Stimulated activated CD4-positive, alpha-beta T cell treated with anti-CD3 and anti-CD28 coated beads, Interleukin-2, amount 100 ng/mL, for 24 hours (primary cell): ENCODE measurements around the gene TAS2R43.
"Not testable (repeated sequence)": the region's sequence is repeated elsewhere in the genome, so short reads cannot be mapped to it uniquely, and the experiment has no call there.

Experiments used
- DNase-seq, 2 donors: peaks; one replicate each; pipeline ENCODE4 v3.0.0-alpha.2; 2020

TAS2R43 gene

DNA sequence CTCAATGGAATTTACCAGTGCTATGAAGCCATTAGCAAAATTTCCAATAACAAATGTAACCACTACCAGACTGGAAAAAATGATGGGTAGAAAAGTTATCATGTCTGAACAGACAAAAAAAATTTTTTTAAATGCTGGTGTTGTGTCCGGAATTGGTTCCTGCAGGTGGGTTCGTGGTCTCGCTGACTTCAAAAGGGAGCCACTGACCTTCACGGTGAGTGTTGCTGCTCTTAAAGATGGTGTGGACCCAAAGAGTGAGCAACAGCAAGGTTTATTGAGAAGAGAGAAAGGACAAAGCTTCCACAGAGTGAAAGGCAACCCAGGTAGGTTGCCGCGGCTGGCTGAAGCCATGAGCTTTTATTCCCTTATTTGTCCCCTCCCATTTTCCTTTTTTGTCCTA is at the start of gene TAS2R43:
TAS2R43 (minus strand) TSS at position 186 of the 400 bp plus-strand sequence; CDS start at position 102, 84 bp downstream.
- DNase-seq = no peak

DNA sequence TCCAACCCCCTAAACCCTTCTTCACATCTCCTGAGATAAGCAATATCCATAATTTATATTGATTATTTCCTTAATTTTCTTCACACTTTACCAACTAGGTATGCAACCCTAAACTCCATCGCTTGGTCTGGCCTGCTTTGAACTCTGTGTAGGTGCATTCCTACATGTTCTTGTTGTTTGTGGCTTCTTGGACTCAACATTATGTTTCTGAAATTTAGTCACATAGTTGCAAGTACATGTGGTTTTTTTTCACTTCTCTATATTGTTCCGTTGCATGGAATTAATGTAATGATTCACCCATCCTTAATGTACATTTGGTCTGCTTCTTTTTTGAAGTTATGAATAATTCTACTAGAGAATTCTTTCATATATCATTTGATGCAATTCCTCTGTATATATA is 44.0 kb upstream of the TAS2R43 start:
- no peak for DNase-seq

DNA sequence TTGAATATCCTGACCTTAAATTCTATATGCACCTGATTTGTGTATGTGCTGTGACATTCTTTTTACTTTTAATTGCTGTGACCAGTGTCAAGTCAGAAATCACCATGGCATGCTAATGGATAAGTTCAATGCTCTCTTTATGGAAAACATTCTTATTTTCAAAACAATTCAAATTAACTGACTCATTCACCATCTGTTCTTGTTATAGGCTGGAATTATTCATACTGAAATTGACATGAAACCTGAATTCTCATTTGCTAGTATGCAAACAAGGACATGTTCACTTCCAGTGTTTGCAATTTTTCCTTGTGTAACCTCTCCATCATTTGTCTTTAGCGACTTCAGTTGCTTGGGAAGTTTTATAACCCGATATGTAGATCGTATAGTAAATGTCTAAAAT is 42.2 kb upstream of the TAS2R43 start, which contains the start of gene TAS2R30:
TAS2R30 (minus strand) TSS at position 340 of the 400 bp plus-strand sequence. CDS start 400 bp downstream, outside the sequence.
- DNase-seq = no peak

GRCh38 chr12:11133816-11134215 is 41.7 kb upstream of the TAS2R43 start:
- no peak for DNase-seq

DNA sequence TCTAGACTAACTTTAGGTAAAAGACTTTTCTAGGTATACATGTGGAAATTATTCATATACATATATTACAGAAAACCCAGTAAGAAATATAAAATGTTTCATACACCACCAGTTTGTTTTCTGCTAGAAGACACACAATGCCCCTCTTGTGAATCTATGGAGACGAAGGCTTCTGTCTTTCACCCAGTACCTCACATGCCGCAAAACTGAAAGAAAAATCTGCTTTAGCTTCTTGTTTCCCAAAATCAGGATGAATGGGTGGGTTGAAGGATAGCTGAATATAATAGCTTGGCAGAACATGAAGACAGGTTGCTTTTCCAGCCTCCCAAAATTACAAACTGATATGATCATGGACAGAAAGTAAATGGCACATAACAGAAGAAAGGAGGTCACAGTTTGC is 41.0 kb upstream of the TAS2R43 start:
- DNase-seq = no peak

GRCh38 chr12:11130999-11131398 is 38.9 kb upstream of the TAS2R43 start:
- DNase-seq = no peak

DNA sequence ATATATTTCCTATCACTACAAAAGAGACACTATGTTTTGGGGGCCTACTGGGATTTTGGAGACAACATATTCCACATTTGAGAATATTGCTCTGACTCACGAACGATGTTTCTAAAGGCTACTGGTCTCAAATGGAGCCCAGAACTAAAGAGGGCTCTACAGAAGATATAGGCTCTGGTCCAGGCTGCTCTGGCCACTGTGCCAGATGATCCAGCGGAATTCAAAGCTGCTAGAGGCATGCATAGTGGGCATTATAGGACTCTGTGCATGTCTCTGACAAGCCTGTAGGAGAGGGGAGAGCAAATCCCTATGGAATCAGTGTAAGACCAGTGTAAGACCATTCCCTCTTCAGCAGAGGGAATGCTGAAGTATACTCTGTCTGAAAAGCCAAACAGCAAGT is 38.3 kb upstream of the TAS2R43 start:
- no peak for DNase-seq

DNA sequence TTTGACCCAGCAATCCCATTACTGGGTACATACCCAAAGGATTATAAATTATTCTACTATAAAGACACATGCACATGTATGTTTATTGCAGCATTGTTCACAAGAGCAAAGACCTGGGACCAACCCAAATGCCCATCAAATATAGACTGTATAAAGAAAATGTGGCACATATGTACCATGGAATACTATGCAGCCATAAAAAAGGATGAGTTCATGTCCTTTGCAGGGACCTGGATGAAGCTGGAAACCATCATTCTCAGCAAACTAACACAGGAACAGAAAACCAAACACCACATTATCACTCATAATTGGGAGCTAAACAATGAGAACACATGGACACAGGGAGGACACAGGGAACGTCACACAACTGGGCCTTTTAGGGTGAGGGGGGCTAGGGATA is 22.0 kb upstream of the TAS2R43 start:
- DNase-seq = not testable (repeated sequence)

- DNase-seq = not testable (repeated sequence)
Observed at GRCh38 chr12:11111213-11111612, 19.1 kb upstream of the TAS2R43 start.

DNA sequence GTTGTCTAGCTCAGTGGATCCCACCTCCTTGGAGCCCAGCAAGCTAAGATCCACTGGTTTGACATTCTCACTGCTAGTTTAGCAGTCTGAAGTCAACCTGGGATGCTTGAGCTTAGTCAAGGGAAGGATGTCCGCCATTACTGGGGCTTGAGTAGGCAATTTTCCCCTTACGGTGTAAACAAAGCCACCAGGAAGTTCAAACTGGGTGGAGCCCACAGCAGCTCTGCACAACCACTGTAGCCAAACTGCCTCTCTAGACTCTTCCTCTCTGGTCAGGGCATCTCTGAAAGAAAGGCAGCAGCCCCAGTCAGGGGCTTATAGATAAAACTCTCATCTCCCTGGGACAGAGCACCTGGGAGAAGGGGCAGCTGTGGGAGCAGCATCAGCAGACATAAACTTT is 16.7 kb upstream of the TAS2R43 start:
- DNase-seq = no peak

- no peak for DNase-seq
Observed at GRCh38 chr12:11107719-11108118, 15.6 kb upstream of the TAS2R43 start.

- DNase-seq = no peak
Observed at GRCh38 chr12:11106288-11106687, 14.2 kb upstream of the TAS2R43 start.

DNA sequence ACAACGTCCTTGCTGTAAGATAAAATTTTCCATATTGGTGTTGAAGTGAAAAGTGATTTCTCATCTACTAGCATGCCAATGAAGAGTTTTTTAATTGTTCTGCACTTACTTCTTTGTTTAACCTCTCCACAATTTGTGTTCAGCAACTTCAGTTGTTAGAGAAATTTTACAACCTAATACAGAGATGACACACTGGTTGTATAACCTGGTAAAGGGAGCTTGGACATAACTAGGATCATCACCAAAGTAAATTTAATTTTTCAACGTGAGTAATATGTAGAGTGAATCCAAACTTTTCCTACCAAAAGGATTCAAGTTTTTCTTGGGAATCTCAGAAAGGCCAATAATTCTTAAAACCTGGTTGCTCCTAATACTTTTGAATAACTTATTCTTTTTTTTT is 13.4 kb upstream of the TAS2R43 start:
- DNase-seq = no peak

- not testable (repeated sequence) for DNase-seq
Observed at GRCh38 chr12:11094910-11095309, 2.8 kb upstream of the TAS2R43 start.

- no peak for DNase-seq
Observed at GRCh38 chr12:11089246-11089645, 2.9 kb downstream of the TAS2R43 start.

DNA sequence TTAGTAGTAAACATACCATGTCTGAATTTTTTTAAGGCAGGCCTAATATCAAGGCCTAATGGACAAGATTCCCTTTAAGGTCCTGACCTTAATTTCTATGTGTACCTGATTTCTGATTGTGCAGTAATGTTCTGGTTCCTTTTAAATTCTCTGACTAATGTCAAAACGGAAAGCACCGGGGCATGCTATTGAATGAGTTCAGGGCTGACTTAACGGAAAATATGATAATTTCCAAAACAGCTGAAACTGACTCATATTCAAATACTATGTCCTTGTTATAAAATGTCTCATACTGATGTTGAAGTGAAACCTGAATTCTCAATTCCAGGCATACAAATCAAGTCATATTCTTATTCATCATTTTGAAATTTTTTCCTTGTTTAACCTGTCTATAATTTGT is 6.7 kb downstream of the TAS2R43 start:
- DNase-seq = peak in 1 of 2 donors; percentile 33

- no peak for DNase-seq
Observed at GRCh38 chr12:11081987-11082386, 10.1 kb downstream of the TAS2R43 start.

DNA sequence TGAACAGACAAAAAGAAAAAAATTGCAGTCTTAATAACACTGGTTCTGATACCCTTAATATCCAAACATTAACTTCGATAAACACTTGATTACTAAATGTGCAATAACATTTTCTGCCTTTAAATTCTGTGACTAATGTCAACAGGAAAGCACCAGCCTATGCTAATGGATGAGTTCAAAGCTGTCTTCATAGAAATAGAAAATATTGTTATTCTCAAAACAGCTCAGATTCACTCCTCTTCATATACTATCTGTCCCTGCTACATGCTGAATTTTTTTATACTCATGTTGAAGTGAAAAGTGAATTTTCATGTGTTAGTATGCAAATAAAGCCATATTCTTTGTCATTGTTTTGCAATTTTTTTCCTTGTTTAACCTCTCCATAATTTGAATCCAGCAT is 13.9 kb downstream of the TAS2R43 start:
- no peak for DNase-seq

- DNase-seq = no peak
Observed at GRCh38 chr12:11075642-11076041, 16.5 kb downstream of the TAS2R43 start.

- DNase-seq = no peak
Observed at GRCh38 chr12:11071414-11071813, 20.7 kb downstream of the TAS2R43 start.

DNA sequence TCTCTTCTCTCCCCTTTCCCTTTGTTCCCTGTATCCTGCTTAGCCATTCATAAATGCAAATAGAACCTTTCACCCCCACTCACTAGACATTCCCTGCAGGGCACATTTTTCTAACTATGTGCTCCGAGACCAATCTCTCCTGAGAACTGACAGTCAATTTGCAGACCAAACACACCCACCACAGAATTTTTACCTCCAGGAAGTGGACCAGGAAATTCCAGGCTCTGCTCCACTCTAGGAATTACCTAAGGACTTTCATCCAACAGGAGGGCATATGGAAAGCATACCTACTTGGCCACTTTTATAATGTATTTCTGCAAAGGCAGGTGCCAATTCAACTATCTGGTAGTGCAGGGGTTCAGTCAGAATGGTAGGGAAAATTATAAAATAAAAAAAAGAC is 21.1 kb downstream of the TAS2R43 start:
- DNase-seq = no peak

DNA sequence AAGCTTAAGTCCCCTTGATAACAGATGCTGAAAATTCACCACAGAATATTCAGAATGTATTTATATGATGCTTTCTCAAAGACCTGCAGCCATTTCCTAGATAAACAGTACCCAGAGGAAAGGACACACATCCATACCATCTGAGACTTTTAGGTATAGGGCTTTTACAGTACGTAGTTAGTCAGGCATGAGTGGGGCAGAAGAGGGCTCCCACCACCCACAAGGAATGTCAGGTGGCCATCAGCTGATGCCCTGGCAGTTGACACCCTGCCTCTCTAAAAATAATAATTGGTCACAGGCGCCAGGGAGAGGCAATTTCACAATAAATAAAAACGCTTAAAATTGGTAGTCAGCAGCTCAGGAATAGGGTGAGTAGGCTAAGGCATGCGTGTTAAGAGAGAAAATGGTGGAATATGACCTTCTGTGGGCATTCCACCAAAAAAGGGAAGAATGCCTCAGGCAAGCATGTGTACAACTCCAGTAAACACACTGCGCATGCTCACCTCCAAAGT is 22.2 kb downstream of the TAS2R43 start:
- DNase-seq = no peak

- no peak for DNase-seq
Observed at GRCh38 chr12:11067514-11067913, 24.6 kb downstream of the TAS2R43 start.

DNA sequence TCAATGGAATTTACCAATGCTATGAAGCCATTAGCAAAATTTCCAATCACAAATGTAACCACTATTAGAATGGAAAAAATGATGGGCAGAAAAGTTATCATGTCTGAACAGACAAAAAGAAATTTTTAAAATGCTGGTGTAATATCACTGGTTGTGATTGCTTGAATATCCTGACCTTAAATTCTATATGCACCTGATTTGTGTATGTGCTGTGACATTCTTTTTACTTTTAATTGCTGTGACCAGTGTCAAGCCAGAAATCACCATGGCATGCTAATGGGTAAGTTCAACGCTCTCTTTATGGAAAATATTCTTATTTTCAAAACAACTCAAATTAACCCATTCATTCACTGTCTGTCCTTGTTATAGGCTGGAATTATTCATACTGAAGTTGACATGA is 29.9 kb downstream of the TAS2R43 start, which contains the start of gene TAS2R46:
TAS2R46 (minus strand) TSS at position 101 of the 400 bp plus-strand sequence; CDS start at position 101, 0 bp downstream.
- DNase-seq = not testable (repeated sequence)

- DNase-seq = no peak
Observed at GRCh38 chr12:11059784-11060183, 32.3 kb downstream of the TAS2R43 start.
